Germinal center (tissue), 1 donor: Measurements from ENCODE around the gene SIMC1.

Experiments
- DNase-seq: peaks from one replicate; pipeline ENCODE4 v3.0.0; 2012; ENCODE audit warnings: mixed read lengths, low spot score

Gene SIMC1

GRCh38 chr5:176317534-176318374 lies 79.5 kb downstream of the SIMC1 start:
- no peak for DNase-seq

- DNase-seq = no peak
These were observed 81.8 kb downstream of the SIMC1 start for GRCh38 chr5:176319827-176320554.

- no peak for DNase-seq
These were observed 82.4 kb downstream of the SIMC1 start for GRCh38 chr5:176320577-176320976.

- no peak for DNase-seq
These were observed 96.0 kb downstream of the SIMC1 start for GRCh38 chr5:176334031-176334770.

- DNase-seq = no peak
These were observed 99.7 kb downstream of the SIMC1 start for GRCh38 chr5:176337913-176338312.

GRCh38 chr5:176339304-176339703 lies 101.1 kb downstream of the SIMC1 start:
- DNase-seq = no peak

GRCh38 chr5:176341325-176342157 lies 103.3 kb downstream of the SIMC1 start:
- DNase-seq = no peak

GRCh38 chr5:176342158-176342483 lies 103.9 kb downstream of the SIMC1 start:
- DNase-seq = no peak

- DNase-seq = no peak
These were observed 104.7 kb downstream of the SIMC1 start for GRCh38 chr5:176342766-176343458.

GRCh38 chr5:176350416-176350815 lies 112.2 kb downstream of the SIMC1 start:
- DNase-seq = no peak

- DNase-seq = no peak
These were observed 114.1 kb downstream of the SIMC1 start for GRCh38 chr5:176352116-176352878.

GRCh38 chr5:176353533-176353932 lies 115.3 kb downstream of the SIMC1 start:
- no peak for DNase-seq

- no peak for DNase-seq
These were observed 117.4 kb downstream of the SIMC1 start for GRCh38 chr5:176355400-176356178.

- DNase-seq = no peak
These were observed 117.9 kb downstream of the SIMC1 start for GRCh38 chr5:176356179-176356566.

- DNase-seq = no peak
These were observed 121.4 kb downstream of the SIMC1 start for GRCh38 chr5:176359658-176360057.

- no peak for DNase-seq
These were observed 122.7 kb downstream of the SIMC1 start for GRCh38 chr5:176360894-176361436.

GRCh38 chr5:176361437-176362232 lies 123.4 kb downstream of the SIMC1 start, which contains the start of gene KIAA1191:
KIAA1191 (minus strand) TSS chr5:176361764; CDS start chr5:176359508, 2,256 bp downstream.
- DNase-seq = peak; percentile 85

GRCh38 chr5:176362233-176362490 lies 123.9 kb downstream of the SIMC1 start:
- peak; percentile 51 for DNase-seq
